HG02870 (cell line): ENCODE measurements around the gene KIFBP.
A peak's percentile ranks its signal among the peaks of the same experiment; 100 is the strongest.

Experiments
- ATAC-seq: cut with Tn5 transposase; IDR thresholded peaks from one replicate; pipeline ENCODE4 v1.9.1; 2021; ENCODE audit warnings: mild to moderate bottlenecking, moderate library complexity; ENCODE audit not compliant: unreplicated experiment

Gene KIFBP

DNA sequence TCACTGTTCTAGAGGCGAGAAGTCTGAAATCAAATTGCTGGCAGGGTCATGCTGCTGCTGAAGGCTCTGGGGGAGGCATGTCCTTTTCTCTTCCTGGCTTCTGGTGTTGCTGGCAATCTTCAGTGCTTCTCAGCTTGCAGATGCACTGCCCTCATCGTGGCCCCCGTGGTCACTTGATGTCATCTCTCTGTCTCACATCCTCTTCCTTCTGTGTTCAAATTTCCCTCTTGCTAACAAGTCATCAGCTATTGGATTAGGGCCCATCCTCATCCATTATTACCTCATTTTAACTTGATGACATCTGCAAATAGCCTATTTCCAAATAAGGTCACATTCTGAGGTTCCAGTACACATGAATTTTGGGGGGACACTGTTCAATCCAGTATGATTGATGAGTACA, 62.7 kb downstream of the KIFBP start:
- ATAC-seq = no peak

DNA sequence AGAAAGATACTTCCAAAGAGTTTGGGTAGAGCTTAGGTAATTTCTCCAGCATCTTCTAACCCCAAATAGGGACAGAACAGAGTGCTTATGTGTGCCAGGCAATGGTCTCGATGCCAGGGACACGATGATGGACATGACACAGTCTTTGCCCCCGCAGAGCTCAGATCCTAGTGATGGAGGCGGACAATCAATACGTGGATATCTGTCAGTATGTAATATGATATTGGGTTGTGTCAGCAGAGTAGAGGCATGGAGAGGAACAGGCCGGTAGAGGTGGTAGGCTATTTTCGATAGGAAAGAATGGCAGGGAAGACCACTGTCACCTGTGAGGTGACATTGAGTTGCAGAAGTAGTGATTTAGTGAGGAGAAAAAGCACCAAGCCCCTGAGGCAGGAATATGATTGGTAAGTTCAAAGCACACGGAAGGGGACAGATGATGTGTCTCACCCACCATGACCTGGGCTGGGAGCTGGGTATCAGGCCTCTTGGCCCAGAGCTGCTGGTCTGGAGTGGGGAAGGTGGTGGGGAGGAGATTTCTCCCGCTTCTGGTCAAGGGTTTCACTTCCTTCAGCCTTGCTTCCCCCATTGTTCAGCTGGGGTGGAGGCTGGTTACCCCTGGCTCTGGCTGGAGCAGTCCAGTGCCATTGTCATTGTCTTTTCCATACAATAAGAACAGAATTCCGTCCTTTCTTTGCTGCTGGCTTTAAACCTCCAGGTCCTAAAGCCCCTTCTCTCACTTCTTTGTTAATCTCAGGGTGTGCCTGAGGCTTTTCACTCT, 63.3 kb downstream of the KIFBP start:
- ATAC-seq = no peak

DNA sequence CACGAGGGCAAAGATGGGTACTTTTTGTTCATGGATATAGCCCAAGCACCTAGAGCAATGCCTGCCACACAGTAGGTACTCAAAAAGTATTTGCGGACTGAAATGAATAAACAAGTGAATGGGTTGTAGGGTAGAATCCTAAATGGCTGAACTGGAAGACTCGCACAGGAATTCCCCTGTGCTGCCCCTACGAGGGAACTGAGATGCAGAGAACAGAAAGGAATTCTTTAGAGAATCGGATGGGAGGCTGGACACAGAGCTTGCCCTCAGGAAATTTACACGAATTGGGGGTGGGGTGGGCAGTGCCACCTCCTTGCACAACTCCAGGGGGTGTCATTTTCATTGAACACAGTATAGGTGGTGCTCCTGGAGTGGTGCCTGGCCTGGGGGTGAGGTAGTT, 64.1 kb downstream of the KIFBP start:
- ATAC-seq = no peak

DNA sequence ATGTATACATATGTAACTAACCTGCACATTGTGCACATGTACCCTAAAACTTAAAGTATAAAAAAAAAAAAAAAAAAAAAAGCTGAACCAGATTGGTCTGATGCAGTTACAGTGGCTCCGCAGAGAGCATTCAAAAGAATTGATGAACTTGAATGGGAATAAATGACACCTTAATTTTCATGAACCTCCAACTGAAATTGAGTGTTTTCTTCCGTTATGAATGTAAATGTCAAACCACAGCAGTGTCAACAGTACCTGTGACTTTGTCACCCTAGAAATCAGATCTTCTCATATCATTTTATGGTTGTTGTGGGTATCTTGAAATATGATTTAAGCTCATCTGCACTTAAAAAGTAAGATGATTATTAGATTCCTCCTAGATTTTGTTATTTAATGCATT, 66.6 kb downstream of the KIFBP start:
- ATAC-seq = no peak

DNA sequence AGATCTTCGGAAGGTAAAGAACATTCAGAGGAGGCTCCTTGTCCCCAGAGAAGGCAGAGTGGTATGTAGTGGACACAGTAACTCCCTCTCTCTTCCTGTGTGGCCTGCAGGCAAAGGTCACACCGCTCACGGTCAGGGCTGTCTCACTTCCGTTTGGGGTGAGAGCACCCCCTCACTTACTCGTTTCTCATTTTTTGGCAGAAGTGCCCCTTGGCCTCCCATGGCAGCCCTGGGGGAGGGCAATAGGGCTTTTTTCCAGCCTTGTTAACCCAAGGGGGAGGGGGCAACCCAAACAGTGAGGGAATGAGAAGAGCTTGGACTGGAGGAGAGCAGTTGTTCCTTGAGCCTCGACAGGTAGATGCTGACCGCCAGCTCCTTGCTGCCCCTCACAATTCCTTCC, 67.5 kb downstream of the KIFBP start:
- ATAC-seq = peak; percentile 44

DNA sequence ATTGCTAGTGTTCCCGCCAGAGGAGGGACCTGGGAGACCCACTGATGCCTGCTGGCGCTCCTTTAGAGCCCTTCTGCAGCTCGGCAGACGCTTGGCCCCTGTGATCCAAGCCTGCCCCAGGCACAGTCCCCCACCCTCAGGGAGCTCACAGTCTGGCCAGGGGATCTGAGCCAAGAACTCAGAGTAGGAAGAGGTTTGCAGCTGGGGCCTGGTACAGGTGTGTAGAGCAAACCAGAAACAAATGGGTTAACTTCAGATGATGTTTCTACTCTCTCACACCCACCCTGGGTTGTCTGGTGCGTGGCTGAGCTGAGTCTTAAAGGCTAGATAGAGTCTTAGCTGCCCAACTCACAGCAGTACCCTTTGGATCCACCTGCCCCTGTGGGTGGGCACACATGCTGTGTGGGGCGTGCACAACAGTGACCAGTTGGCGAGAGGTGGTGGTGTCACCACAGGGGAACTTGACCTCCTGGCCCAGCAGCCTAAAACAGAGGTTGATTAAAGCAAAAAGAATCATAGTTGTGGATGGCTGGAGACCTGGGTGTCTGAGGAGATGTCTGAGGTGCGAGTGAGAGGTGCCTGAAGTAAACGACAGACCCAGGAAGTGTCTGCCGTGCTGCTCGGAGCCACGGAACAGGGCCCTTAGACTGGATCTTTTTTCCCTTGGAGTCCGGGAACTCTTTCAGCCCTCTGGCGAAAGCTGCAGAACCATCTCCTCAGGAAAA, 68.1 kb downstream of the KIFBP start:
- no peak for ATAC-seq

DNA sequence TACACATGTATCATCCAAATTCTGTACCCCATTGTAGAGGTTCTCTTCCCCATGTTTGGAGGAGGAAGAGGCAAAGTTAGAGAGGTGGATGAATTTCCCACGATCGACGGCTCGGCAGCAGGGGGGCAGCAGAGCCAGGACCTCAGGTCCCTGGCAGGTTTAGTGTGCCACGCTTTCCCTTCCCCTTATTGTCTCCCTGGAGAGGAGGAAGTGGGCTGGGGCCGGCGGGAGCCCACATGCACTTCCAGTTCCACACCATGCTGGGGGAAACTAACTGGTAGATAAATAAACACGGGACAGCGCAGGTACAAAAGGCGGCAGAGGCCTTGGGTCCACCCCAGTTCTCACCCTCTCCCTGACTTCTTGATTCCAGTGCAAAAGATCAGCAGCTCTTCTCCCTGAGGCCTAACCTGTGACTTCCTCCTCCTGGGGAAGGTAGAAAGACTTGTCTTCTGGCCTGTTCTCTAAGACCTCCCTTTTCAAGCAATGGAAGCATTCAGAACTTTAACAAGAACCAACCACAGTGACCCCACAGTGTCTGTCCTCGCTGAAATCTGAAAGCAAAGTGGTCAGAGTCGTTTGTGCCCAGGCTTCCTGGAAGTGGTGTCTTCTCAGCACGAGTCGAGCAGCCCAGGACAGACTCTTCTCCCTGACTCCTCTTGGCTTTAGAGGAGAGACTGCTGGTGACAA, 68.8 kb downstream of the KIFBP start:
- no peak for ATAC-seq

DNA sequence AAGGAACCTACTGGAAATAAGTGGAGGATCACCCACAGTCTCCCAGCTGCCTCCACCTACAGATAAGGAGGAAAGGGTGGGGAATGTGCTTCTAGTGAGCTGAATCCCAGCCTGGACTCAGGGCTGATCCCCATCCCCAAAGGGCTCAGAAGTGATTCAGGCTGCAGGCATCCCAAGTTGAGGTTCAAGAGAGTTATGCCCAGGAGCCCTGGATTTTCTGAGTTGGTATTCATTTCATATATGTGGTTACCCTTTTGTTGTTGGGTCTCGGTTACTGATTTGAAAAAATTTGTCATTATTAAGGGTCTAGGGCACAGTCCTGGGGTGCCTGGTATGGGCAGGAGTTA, 69.3 kb downstream of the KIFBP start:
- ATAC-seq = no peak

DNA sequence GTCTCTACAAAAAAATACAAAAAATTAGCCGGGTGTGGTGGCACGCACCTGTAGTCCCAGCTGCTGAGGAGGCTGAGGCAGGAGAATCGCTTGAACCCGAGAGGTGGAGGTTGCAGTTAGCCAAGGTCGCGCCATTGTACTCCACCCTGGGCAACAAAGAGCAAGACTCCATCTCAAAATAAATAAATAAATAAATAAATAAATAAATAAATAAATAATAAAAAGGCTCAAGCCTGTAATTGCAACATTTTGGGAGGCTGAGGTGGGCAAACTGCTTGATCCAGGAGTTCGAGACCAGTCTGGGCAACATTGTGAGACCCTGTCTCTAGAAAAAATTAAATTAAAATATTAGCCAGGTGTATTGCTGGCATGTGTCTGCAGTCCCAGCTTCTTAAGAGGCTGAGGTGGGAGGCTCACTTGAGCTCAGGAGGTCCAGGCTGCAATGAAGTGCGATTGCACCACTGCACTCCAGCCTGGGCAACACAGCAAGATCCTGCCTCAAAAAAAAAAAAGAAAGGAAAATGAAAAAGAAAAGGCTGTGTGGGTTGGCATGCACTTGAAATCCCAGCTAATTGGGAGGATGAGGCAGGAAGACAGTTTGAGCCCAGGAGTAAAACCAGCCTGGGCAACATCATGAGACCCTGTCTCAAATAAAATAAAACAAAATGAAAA, 71.7 kb downstream of the KIFBP start:
- ATAC-seq = no peak

DNA sequence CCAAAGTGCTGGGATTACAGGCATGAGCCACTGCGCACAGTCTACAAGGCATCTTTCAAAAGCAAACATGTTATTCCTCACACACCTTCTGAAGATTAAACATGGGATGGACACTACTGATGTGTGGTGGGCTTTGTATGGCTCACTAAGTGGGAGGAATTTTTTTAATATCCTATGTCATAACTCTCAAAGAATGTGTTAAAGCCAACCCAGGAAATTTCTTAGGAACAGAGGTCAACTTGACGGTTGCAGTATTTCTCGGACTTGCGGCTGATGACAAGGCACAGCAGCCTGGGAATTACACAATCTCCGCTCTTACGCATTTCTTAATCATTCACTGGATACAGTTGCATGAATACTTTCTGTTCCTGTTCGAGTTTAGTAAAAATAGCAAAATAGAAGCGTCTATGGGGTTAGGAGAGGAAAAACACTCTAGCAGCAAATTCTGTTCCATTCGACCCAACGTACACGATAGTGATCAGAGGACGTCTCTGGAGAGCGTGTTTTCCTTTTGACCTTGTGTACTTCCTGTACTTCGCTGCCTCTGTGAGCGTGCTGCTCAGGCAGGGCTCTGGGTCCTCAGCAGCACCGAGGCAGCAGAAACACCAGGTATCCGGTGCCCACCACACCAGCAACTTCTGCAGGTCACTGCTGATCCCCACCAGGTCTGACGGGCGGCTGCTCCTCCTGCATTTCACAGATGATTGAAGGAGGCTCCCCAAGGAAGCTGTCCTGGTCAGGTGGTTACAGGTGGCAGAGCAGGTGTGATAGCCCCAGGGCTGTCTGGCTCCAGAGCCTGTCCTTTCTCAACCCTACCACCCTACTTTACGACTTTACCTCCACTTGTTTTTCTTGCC, 72.9 kb downstream of the KIFBP start:
- ATAC-seq = no peak

DNA sequence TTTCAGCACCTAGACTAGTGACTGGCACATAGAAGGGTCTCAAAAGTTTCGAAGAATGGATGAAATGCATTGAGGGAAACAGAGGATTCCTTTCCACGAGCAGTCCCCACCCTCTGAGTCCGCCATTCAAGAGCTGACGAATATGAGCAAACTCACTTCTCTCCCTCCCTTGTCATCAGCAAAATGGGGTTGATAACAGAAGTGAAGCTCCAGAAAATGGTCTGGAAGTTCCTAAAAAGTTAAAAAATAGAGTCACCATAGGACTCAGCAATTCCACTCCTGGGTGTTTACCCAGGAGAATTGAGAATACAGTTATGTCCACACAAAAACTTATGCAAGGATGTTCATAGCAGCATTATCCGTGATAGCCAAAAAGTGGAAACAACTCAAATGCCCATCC, 74.3 kb downstream of the KIFBP start:
- ATAC-seq = no peak

DNA sequence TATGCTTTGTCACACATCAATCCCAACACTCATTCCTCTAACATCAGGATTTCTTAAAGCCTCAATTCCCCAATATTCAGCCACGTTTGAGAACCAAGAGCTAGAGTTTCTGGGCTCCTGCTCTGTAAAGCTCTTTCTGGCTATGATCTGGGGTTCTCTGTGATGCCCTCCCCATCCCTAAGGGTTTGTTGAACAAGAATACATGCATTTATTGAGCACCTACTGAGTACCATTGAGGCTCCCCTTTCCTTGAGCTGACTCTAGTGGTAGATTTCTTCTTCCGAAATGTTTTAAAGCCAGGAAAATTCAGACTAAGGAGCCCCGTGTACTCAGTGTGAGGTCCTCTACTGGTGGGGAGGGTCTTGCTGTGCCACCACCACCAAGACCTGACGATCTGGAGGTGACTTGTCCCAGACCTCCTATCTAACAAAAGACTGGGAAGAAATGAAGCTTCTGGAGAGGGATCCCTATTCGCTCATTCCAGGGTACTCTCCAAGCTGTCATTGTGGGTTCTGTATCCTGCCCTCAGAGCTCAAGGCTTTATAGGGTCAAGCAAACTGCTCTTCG, 76.2 kb downstream of the KIFBP start:
- ATAC-seq = no peak

DNA sequence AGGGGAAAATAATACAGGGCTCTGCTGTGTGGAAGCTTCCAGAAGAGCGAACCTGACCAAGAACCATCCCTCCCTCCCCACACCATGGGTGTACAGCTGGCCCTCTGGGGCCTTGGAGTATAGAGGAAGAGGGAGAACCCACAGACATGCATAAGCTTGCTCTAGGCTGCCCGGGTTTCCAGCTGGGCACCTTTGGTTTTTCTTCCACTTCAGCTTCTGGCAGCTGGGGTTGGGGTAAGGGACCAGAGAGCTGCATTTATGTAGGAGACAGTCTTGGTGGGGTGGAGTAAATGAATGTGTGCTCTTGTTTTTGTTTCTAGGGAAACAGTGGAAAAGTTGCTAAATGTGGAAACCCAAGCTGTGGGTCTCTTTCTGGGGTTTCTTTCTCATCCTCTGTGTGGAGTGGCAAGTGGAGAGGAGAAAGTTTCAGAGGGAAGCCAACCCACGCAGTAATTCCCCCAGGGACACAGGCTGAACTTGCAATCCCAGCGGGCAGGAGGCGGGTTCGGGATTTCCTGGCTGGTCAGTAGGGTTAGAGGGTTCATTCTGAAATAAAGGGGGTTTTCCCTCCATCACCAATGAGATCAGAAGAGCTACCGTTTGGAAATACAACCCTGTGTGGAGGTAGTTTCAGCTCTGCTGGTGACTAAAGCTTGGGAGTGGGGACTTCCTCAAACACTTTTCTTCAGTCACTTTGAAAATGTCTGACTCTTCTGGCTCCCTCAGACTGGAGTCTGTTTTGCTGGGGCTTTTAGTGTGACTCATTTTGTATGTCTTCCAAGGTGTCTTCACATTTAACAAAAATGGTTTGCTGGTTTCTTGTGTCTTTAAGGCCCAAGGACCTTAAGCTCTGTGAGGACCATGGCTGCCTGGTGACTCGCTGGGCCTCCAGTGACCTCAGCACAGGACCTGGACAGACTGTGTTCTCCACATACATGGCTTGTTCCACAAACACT, 77.1 kb downstream of the KIFBP start:
- ATAC-seq = peak; percentile 63
